GM12878 (cell line): ENCODE results near the gene MLIP. TPM values are rescaled to one million over a fixed set of nuclear protein-coding genes. Genes with fewer than 3 reads are reported as not detected.

Source experiments
- ATAC-seq: fragments of 200-7000 bp; cut with Tn5 transposase; 3 replicates; pipeline ENCODE4 v1.9.1; 2020; ENCODE audit warnings: mild to moderate bottlenecking, moderate library complexity
- BruUV-seq: library from RNA; stranded (reverse); fragments of 400-500 nt; replicated peaks from 2 replicates; lab custom pipeline; 2021; lab: Mats Ljungman, UMichigan
- CTCF ChIA-PET: fragments of 300-600 bp; sonication (Branson Sonifier 250); formaldehyde crosslinking; extraction: SDS; loops from one replicate; lab custom pipeline; 2021; ENCODE audit warnings: inconsistent platforms; lab: Yijun Ruan, JAX
- POLR2A ChIA-PET: fragments of 350-600 bp; formaldehyde crosslinking; extraction: SDS; loops from one replicate; lab custom pipeline; 2021; ENCODE audit warnings: inconsistent platforms; lab: Charles Lee
- RAD21 ChIA-PET: fragments of 300-600 bp; sonication (Branson Sonifier 250); formaldehyde crosslinking; loops from one replicate; lab custom pipeline; 2023; ENCODE audit warnings: antibody characterized with exemption; ENCODE audit not compliant: unreplicated experiment; lab: Charles Lee
- SMC1A ChIA-PET: fragments of 300-600 bp; sonication (Branson Sonifier 250); formaldehyde crosslinking; loops from one replicate; lab custom pipeline; 2023; ENCODE audit not compliant: unreplicated experiment, uncharacterized antibody; lab: Charles Lee
- DNase-seq: peaks from one replicate; pipeline ENCODE4 v3.0.0-alpha.2; 2011; ENCODE audit warnings: low read depth, low spot score
- FAIRE-seq: peaks from 3 replicates; lab custom pipeline; 2011; peaks lifted over from hg19 to GRCh38; lab: Jason Lieb, UNC
- H2AFZ ChIP-seq: 2 replicates; pipeline ENCODE4 v1.6.0; 2011; ENCODE audit warnings: low read depth, low read length, control low read depth; ENCODE audit not compliant: control insufficient read depth
- H3K27ac ChIP-seq: 2 replicates; pipeline ENCODE4 v1.5.1; 2011; ENCODE audit warnings: control low read depth; ENCODE audit not compliant: control insufficient read depth, insufficient read depth
- H3K27me3 ChIP-seq, 2 experiments: replicated peaks in 1 of 2; 2 replicates each; pipeline versions ENCODE4 v1.6.0 to v1.6.1; 2011; ENCODE audit warnings: low read length in 1 of 2; ENCODE audit not compliant: control insufficient read depth in 2 of 2, insufficient read depth in 2 of 2
- H3K36me3 ChIP-seq, 2 experiments: 2 replicates each; pipeline ENCODE4 v1.5.1; 2011; ENCODE audit warnings: low read length in 1 of 2; ENCODE audit not compliant: control insufficient read depth in 2 of 2, insufficient read depth in 2 of 2
- H3K4me1 ChIP-seq: 2 replicates; pipeline ENCODE4 v1.6.1; 2011; ENCODE audit warnings: mild to moderate bottlenecking, low read length, moderate library complexity, mixed read lengths; ENCODE audit not compliant: control insufficient read depth, insufficient read depth
- H3K4me2 ChIP-seq: 2 replicates; pipeline ENCODE4 v1.6.0; 2011; ENCODE audit warnings: control low read depth; ENCODE audit not compliant: control insufficient read depth, insufficient read depth
- H3K4me3 ChIP-seq: fragments of 200-600 bp; sonication (generic); 2 replicates; pipeline ENCODE4 v1.5.1; 2016
- H3K79me2 ChIP-seq: 2 replicates; pipeline ENCODE4 v1.6.0; 2011; ENCODE audit warnings: low read length; ENCODE audit not compliant: control insufficient read depth, insufficient read depth
- H3K9ac ChIP-seq: 2 replicates; pipeline ENCODE4 v1.8.0; 2011; ENCODE audit warnings: low read length, control low read depth, mixed read lengths; ENCODE audit not compliant: control insufficient read depth, insufficient read depth
- H3K9me3 ChIP-seq: replicated peaks from 3 replicates; pipeline ENCODE4 v1.5.1; 2011; ENCODE audit warnings: mild to moderate bottlenecking, low read length; ENCODE audit not compliant: control insufficient read depth, insufficient read depth
- H4K20me1 ChIP-seq: 2 replicates; pipeline ENCODE4 v1.6.0; 2011; ENCODE audit not compliant: control insufficient read depth, insufficient read depth
- WGBS: methylation state at CpG from one replicate; pipeline ENCODE4 v1.1.6; 2016; ENCODE audit warnings: low lambda C conversion rate; ENCODE audit not compliant: insufficient replicate concordance, insufficient coverage; ENCODE audit errors: missing lambda C conversion rate; 5-methylcytosine and 5-hydroxymethylcytosine counted together
- in situ Hi-C: fragments of 300-500 bp; cut with MboI; formaldehyde crosslinking; loops from 9 replicates; pipeline ENCODE4 v1.14.3; 2018; ENCODE audit warnings: mixed read lengths
- intact Hi-C: fragments of 100-400 bp; cut with micrococcal nuclease; formaldehyde crosslinking; loops from one replicate; pipeline ENCODE4 v1.14.2; 2022; ENCODE audit not compliant: unreplicated experiment
- polyA plus RNA-seq, 11 experiments: library from polyadenylated mRNA; depleted of rRNA in 4 of 11; unstranded in 6 of 11; stranded (reverse) in 5 of 11; fragments of >200 nt; fragmentation: Nextera tagmentation in 4 of 11; fragmentation: Illumina TruSeq in 1 of 11; extraction: Ambion mirVana in 4 of 11; extraction: Trizol in 1 of 11; gene quantifications; 1 replicate in 1 of 11; 2 replicates in 10 of 11; pipeline versions ENCODE4 v1.2.1 to v1.2.3, GENCODE V29; 2011 to 2016; ENCODE audit warnings: inconsistent platforms in 2 of 11, missing spikeins in 2 of 11, low read depth in 1 of 11
- total RNA-seq, 4 experiments: library from RNA; depleted of rRNA in 3 of 4; stranded (reverse); fragments of >200 nt in 3 of 4; fragmentation: Illumina TruSeq in 1 of 4; extraction: Trizol in 1 of 4; gene quantifications; 2 replicates each; pipeline versions ENCODE4 v1.2.1 to v1.2.3, GENCODE V29; 2013 to 2021
- TF ChIP-seq, protein P1 (sequence below): fragments of 450-650 bp; formaldehyde crosslinking; IDR thresholded peaks from 2 replicates; pipeline ENCODE4 v1.4.0; 2020; ENCODE audit warnings: mild to moderate bottlenecking, moderate library complexity

The MLIP gene
- total and polyA plus RNA-seq, 10 of the 15 experiments (the other 5 are each of a cell fraction or from before 2014, with no cell fraction given): not detected

DNA sequence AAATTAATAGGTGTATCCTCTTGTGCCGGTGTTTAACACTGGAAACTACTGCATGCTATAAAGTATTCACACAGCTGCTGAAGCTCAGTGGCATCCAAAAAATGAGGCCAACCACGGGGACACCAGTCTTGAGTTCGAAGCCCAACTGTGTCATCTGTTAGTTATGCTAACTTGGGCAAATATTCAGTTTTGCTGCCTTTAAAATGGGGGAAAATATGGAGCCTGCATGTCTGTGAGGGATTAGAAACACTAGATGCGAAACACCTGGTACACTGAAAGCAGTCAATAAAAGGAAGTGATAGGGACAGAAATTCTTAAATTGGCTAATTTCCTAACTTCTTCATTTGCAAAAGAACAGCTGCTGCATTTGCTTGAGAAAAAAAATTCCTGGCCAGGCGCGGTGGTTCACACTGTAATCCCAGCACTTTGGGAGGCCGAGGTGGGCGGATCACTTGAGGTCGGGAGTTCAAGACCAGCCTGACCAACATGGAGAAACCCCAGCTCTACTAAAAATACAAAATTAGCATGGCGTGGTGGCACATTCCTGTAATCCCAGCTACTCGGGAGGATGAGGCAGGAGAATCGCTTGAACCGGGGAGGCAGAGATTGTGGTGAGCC, 36.6 kb upstream of the MLIP start:
- POLR2A ChIA-PET: no interaction called here

More for the DNA sequence above, 36.6 kb upstream of the MLIP start:
- Histone ChIP-seq H3K79me2 (no peaks in the 10 kb centered on the region), H4K20me1 (no peaks in the 10 kb centered on the region), H3K4me1 (no peaks in the 10 kb centered on the region), H3K9me3 (no peaks in the 10 kb centered on the region), H3K36me3 (no peaks in the 10 kb centered on the region), H3K27ac (no peak overlapping the region), H3K27me3 (no peaks in the 10 kb centered on the region), H3K4me3 (no peak overlapping the region), H3K4me2 (no peak overlapping the region), H2AFZ (no peak overlapping the region), H3K9ac (no peak overlapping the region)
- ChIA-PET CTCF (no interaction called here), RAD21 (no interaction called here), SMC1A (no interaction called here)
- DNase-seq (no peak), FAIRE-seq (no peak), ATAC-seq (no peak)
- in situ Hi-C loops: no loop called here
- BruUV-seq: no TSS peak
- TF ChIP-seq, protein P1, sequence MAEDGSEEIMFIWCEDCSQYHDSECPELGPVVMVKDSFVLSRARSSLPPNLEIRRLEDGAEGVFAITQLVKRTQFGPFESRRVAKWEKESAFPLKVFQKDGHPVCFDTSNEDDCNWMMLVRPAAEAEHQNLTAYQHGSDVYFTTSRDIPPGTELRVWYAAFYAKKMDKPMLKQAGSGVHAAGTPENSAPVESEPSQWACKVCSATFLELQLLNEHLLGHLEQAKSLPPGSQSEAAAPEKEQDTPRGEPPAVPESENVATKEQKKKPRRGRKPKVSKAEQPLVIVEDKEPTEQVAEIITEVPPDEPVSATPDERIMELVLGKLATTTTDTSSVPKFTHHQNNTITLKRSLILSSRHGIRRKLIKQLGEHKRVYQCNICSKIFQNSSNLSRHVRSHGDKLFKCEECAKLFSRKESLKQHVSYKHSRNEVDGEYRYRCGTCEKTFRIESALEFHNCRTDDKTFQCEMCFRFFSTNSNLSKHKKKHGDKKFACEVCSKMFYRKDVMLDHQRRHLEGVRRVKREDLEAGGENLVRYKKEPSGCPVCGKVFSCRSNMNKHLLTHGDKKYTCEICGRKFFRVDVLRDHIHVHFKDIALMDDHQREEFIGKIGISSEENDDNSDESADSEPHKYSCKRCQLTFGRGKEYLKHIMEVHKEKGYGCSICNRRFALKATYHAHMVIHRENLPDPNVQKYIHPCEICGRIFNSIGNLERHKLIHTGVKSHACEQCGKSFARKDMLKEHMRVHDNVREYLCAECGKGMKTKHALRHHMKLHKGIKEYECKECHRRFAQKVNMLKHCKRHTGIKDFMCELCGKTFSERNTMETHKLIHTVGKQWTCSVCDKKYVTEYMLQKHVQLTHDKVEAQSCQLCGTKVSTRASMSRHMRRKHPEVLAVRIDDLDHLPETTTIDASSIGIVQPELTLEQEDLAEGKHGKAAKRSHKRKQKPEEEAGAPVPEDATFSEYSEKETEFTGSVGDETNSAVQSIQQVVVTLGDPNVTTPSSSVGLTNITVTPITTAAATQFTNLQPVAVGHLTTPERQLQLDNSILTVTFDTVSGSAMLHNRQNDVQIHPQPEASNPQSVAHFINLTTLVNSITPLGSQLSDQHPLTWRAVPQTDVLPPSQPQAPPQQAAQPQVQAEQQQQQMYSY: no peak
- intact Hi-C loops: no loop called here
- WGBS: 45% methylated on average over 13 of the region's 13 CpGs
